K562 (cell line): Measurements from ENCODE around the gene LRRN3. TPM values are rescaled to one million over a fixed set of nuclear protein-coding genes. Genes with fewer than 3 reads are reported as not detected.
A peak's percentile ranks its signal among the peaks of the same experiment; 100 is the strongest.

Experiments
- ATAC-seq: fragments of 200-7000 bp; cut with Tn5 transposase; 3 replicates; pipeline ENCODE4 v1.9.1; 2020; ENCODE audit warnings: moderate library complexity
- BruUV-seq: library from RNA; stranded (reverse); fragments of 400-500 nt; replicated peaks from 2 replicates; lab custom pipeline; 2021; lab: Mats Ljungman, UMichigan
- CTCF ChIA-PET: fragments of 300-600 bp; formaldehyde crosslinking; extraction: SDS; loops from one replicate; lab custom pipeline; 2021; ENCODE audit warnings: low intra/inter-chr PET ratio; lab: Yijun Ruan, JAX
- POLR2A ChIA-PET: fragments of 300-600, 350-650 bp; sonication (Branson Sonifier 250); formaldehyde crosslinking; extraction: SDS; loops from one replicate; lab custom pipeline; 2021; ENCODE audit warnings: antibody characterized with exemption, inconsistent platforms; lab: Yijun Ruan, JAX
- DNase-seq, 4 experiments: peaks; one replicate each; pipeline versions ENCODE4 v3.0.0 to v3.0.0-alpha.2; 2011 to 2018; ENCODE audit warnings: low spot score in 3 of 4, mixed read lengths in 3 of 4; ENCODE audit errors: extremely low read depth in 1 of 4
- FAIRE-seq: peaks from 2 replicates; lab custom pipeline; 2011; peaks lifted over from hg19 to GRCh38; lab: Jason Lieb, UNC
- H2AFZ ChIP-seq: 2 replicates; pipeline ENCODE4 v1.6.0; 2011; ENCODE audit warnings: low read depth, low read length, control low read depth, inconsistent platforms
- H3K27ac ChIP-seq: fragments of 200-600 bp; 3 replicates; pipeline ENCODE4 v1.8.0; 2011; ENCODE audit warnings: low read depth, mild to moderate bottlenecking, control low read depth, inconsistent platforms, low read length, moderate library complexity, mixed read lengths; ENCODE audit errors: extremely low read depth
- H3K27me3 ChIP-seq, 2 experiments: fragments of 300-600 bp in 1 of 2; 2 replicates in 1 of 2; 3 replicates in 1 of 2; pipeline versions ENCODE4 v1.6.0 to v1.8.0; 2011; ENCODE audit warnings: inconsistent platforms in 2 of 2, low read length in 2 of 2, mild to moderate bottlenecking in 1 of 2, mixed read lengths in 1 of 2, moderate library complexity in 1 of 2; ENCODE audit not compliant: control insufficient read depth in 2 of 2, insufficient read depth in 2 of 2
- H3K36me3 ChIP-seq: fragments of 300-600 bp; 3 replicates; pipeline ENCODE4 v1.8.0; 2011; ENCODE audit warnings: mild to moderate bottlenecking, low read length, inconsistent platforms; ENCODE audit not compliant: control insufficient read depth, insufficient read depth
- H3K4me1 ChIP-seq, 2 experiments: fragments of 200-600 bp in 1 of 2; replicated peaks in 1 of 2; 2 replicates in 1 of 2; 3 replicates in 1 of 2; pipeline versions ENCODE4 v1.5.1 to v1.8.0; 2011; ENCODE audit warnings: inconsistent platforms in 2 of 2, low read length in 2 of 2, mild to moderate bottlenecking in 1 of 2, mixed read lengths in 1 of 2, moderate library complexity in 1 of 2; ENCODE audit not compliant: control insufficient read depth in 2 of 2, insufficient read depth in 2 of 2
- H3K4me2 ChIP-seq: 2 replicates; pipeline ENCODE4 v1.6.1; 2011; ENCODE audit warnings: low read length, control low read depth, inconsistent platforms, mixed read lengths; ENCODE audit not compliant: insufficient read depth
- H3K4me3 ChIP-seq: fragments of 200-600 bp; sonication (generic), shearing (Covaris generic); 2 replicates; pipeline ENCODE4 v1.5.1; 2016; ENCODE audit warnings: control low read depth, inconsistent platforms
- H3K79me2 ChIP-seq: fragments of 200-600 bp; 3 replicates; pipeline ENCODE4 v1.8.0; 2011; ENCODE audit warnings: low read length, inconsistent platforms; ENCODE audit not compliant: control insufficient read depth, insufficient read depth
- H3K9ac ChIP-seq, 2 experiments: 2 replicates each; pipeline versions ENCODE4 v1.6.0 to v1.6.1; 2011; ENCODE audit warnings: low read depth in 2 of 2, low read length in 2 of 2, control low read depth in 1 of 2, inconsistent platforms in 1 of 2, mild to moderate bottlenecking in 1 of 2, mixed read lengths in 1 of 2; ENCODE audit not compliant: insufficient read depth in 1 of 2
- H3K9me1 ChIP-seq: one replicate; pipeline ENCODE4 v1.6.0; 2011; ENCODE audit warnings: inconsistent platforms, mild to moderate bottlenecking, low read length, moderate library complexity; ENCODE audit not compliant: control insufficient read depth, insufficient read depth
- H3K9me3 ChIP-seq: replicated peaks from 2 replicates; pipeline ENCODE4 v1.5.1; 2011; ENCODE audit warnings: low read depth, low read length, inconsistent platforms; ENCODE audit not compliant: control insufficient read depth, insufficient read depth
- H4K20me1 ChIP-seq: replicated peaks from 2 replicates; pipeline ENCODE4 v1.6.1; 2011; ENCODE audit warnings: low read length, inconsistent platforms, mixed read lengths; ENCODE audit not compliant: control insufficient read depth, insufficient read depth
- CREM ChIP-seq: IDR thresholded peaks from 2 replicates; pipeline ENCODE4 v1.6.1; 2014; ENCODE audit warnings: antibody characterized with exemption, low read depth
- DDX20 ChIP-seq: fragments of 450-650 bp; IDR thresholded peaks from 2 replicates; pipeline ENCODE4 v1.6.1; 2016; ENCODE audit warnings: missing genetic modification characterization, low read depth, mild to moderate bottlenecking, missing compliant biosample characterization, moderate library complexity
- GABPA ChIP-seq: fragments of 200-800 bp; sonication (Bioruptor generic); conservative IDR thresholded peaks from 2 replicates; pipeline ENCODE4 v1.6.1; 2016; ENCODE audit warnings: low read depth, missing genetic modification characterization, missing compliant biosample characterization
- MEIS2 ChIP-seq: fragments of 450-650 bp; IDR thresholded peaks from 2 replicates; pipeline ENCODE4 v1.6.1; 2014; ENCODE audit warnings: mild to moderate bottlenecking; ENCODE audit not compliant: partially characterized antibody
- PML ChIP-seq: IDR thresholded peaks from 2 replicates; pipeline ENCODE4 v1.6.1; 2012; ENCODE audit warnings: low read length, inconsistent platforms
- WGBS: fragments of 100-300 bp; shearing (Covaris generic); methylation state at CpG from one replicate; pipeline ENCODE4 v1.1.6; 2016; ENCODE audit warnings: low coverage, mixed read lengths; ENCODE audit not compliant: insufficient coverage; ENCODE audit errors: missing lambda C conversion rate; 5-methylcytosine and 5-hydroxymethylcytosine counted together
- in situ Hi-C: fragments of 300-500 bp; cut with MboI; formaldehyde crosslinking; loops from 4 replicates; pipeline ENCODE4 v1.15.0; 2018; ENCODE audit warnings: inconsistent platforms, mixed read lengths
- intact Hi-C: fragments of 100-400 bp; cut with micrococcal nuclease; formaldehyde crosslinking; loops from 2 replicates; pipeline ENCODE4 v1.14.2; 2022
- polyA plus RNA-seq, 8 experiments: library from polyadenylated mRNA; depleted of rRNA in 4 of 8; stranded (reverse) in 5 of 8; unstranded in 3 of 8; fragments of >200 nt; fragmentation: Nextera tagmentation in 2 of 8; fragmentation: Illumina TruSeq in 1 of 8; extraction: Ambion mirVana in 2 of 8; extraction: Trizol in 1 of 8; gene quantifications; 2 replicates each; pipeline versions ENCODE4 v1.2.1 to v1.2.3, GENCODE V29; 2011 to 2014; ENCODE audit warnings: inconsistent platforms in 1 of 8, missing spikeins in 1 of 8
- total RNA-seq, 7 experiments: library from RNA; depleted of rRNA in 6 of 7; stranded (reverse); fragments of >200 nt in 6 of 7; fragmentation: Illumina TruSeq in 2 of 7; extraction: Trizol in 2 of 7; gene quantifications; 2 replicates each; pipeline versions ENCODE4 v1.2.1 to v1.2.3, GENCODE V29; 2011 to 2021; ENCODE audit warnings: low replicate concordance in 1 of 7
- TF ChIP-seq, protein P1 (sequence below), 2 experiments: IDR thresholded peaks in 1 of 2; conservative IDR thresholded peaks in 1 of 2; 2 replicates each; pipeline ENCODE4 v1.6.1; 2016; ENCODE audit warnings: low read depth in 2 of 2, mild to moderate bottlenecking in 1 of 2, missing compliant biosample characterization in 1 of 2, missing genetic modification characterization in 1 of 2, moderate library complexity in 1 of 2

The LRRN3 gene
- total and polyA plus RNA-seq, 9 of the 15 experiments (the other 6 are each of a cell fraction or from before 2014, with no cell fraction given) = 0.05 to 1.00 (median 0.20) TPM; not detected in 1

DNA sequence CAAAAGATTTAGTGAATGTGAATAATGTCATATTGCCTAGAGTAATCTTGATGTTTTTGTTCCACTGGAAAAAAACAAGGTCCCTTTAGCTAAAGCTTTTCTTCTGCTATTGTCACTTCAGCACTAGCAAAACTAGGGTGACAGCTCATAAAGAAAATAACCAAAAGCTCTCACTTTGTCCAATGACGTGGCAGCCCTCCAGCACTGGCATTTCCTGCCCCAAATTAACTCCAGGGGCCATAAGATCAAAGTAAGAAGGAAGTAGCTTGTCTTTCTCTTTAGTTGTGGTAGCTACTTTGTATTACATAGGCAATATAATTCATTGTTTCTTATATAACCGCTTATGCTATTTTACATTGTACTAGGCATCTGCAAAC, 47.3 kb downstream of the LRRN3 start:
- intact Hi-C loops = no loop called here
- in situ Hi-C loops = no loop called here
- Histone ChIP-seq H3K27ac (peak overlapping the region; percentile 40; the same call in 1 of the 3 replicates), H3K79me2 (no peaks in the 10 kb centered on the region), H3K4me1 (no peaks in the 10 kb centered on the region; a peak in 2 of 5 replicates), H3K36me3 (no peaks in the 10 kb centered on the region), H3K4me2 (no peak overlapping the region), H3K9me3 (no peaks in the 10 kb centered on the region), H3K9me1 (no peaks in the 10 kb centered on the region), H3K4me3 (no peak overlapping the region), H3K9ac (no peak overlapping the region), H2AFZ (peak overlapping the region; percentile 13; the same call in 1 of the 2 replicates), H3K27me3 (no peaks in the 10 kb centered on the region), H4K20me1 (no peaks in the 10 kb centered on the region)
- DNase-seq = peak in 1 of 4 experiments; percentile 40
- peak; percentile 67 for ATAC-seq
- no peak for FAIRE-seq
- POLR2A ChIA-PET = interaction anchor here (1.0 to 1.6 kb wide), 5 partner anchors 8 to 72 kb away, joined by 3 to 5 read pairs (median 3); no protein-coding TSS in a partner anchor
- no TSS peak for BruUV-seq
- WGBS = 50% methylated on average over 2 of the region's 2 CpGs
- CTCF ChIA-PET = no interaction called here
- TF ChIP-seq, protein P1, sequence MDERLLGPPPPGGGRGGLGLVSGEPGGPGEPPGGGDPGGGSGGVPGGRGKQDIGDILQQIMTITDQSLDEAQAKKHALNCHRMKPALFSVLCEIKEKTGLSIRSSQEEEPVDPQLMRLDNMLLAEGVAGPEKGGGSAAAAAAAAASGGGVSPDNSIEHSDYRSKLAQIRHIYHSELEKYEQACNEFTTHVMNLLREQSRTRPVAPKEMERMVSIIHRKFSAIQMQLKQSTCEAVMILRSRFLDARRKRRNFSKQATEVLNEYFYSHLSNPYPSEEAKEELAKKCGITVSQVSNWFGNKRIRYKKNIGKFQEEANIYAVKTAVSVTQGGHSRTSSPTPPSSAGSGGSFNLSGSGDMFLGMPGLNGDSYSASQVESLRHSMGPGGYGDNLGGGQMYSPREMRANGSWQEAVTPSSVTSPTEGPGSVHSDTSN (CRISPR knock-in tag; IDR thresholded peaks at IDR 0.05; ENCODE audit: low read depth) = no peak
- TF ChIP-seq, protein P1 (tag; conservative IDR thresholded peaks at IDR 0.05; ENCODE audit: low read depth) = peak; percentile 59
- TF ChIP-seq CREM (peak; percentile 20; the same call in 1 of the 2 replicates), PML (no peak), GABPA (tag) (peak; percentile 29; the same call in 1 of the 2 replicates), MEIS2 (peak; percentile 42), DDX20 (tag) (no peak)
